Ishikawa (cell line): ENCODE data around the gene LHFPL2.

ENCODE experiments used
- CREB1 ChIP-seq: IDR thresholded peaks from 2 replicates; pipeline ENCODE4 v1.6.1; 2012; ENCODE audit warnings: low read depth
- EGR1 ChIP-seq: IDR thresholded peaks from 2 replicates; pipeline ENCODE4 v1.6.1; 2012
- FOXM1 ChIP-seq: IDR thresholded peaks from 2 replicates; pipeline ENCODE4 v1.6.1; 2012; ENCODE audit warnings: low read depth, borderline replicate concordance
- NFIC ChIP-seq: IDR thresholded peaks from 2 replicates; pipeline ENCODE4 v1.6.1; 2012
- RAD21 ChIP-seq: IDR thresholded peaks from 2 replicates; pipeline ENCODE4 v1.6.1; 2012; ENCODE audit warnings: low read depth
- REST ChIP-seq: IDR thresholded peaks from 2 replicates; pipeline ENCODE4 v1.6.1; 2012; ENCODE audit warnings: low read depth, mild to moderate bottlenecking
- TCF12 ChIP-seq: IDR thresholded peaks from 2 replicates; pipeline ENCODE4 v1.6.1; 2012; ENCODE audit warnings: low read depth
- TEAD4 ChIP-seq: IDR thresholded peaks from 2 replicates; pipeline ENCODE4 v1.6.1; 2012
- USF1 ChIP-seq: IDR thresholded peaks from 2 replicates; pipeline ENCODE4 v1.6.1; 2012
- YY1 ChIP-seq: IDR thresholded peaks from 2 replicates; pipeline ENCODE4 v1.6.1; 2012; ENCODE audit warnings: low read depth
- TF ChIP-seq, protein P1 (sequence below): IDR thresholded peaks from 2 replicates; pipeline ENCODE4 v1.6.1; 2012

DNA sequence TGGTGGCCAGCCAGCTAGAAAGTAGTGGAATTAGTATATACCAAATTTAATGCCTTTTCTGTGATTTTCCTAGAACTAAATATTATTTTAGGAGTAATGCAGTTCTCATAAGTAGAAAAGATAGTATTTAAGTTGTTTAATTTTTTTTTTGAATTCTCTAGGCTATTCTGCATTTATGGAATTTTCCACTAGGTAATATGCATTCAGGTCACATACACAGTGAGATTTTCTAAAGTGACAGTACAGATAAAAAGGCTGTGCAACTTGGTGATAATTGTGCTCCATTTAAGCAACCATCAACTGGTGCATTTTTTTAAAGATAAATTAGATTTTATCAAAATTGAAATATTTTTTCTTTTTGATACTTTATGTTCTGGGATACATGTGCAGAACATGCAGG is 176.7 kb downstream of the LHFPL2 start:
- TF ChIP-seq RAD21 (no peak), YY1 (no peak), CREB1 (no peak), TEAD4 (no peak), USF1 (no peak), EGR1 (no peak), REST (no peak), FOXM1 (no peak), NFIC (no peak), TCF12 (no peak)
- TF ChIP-seq, protein P1, sequence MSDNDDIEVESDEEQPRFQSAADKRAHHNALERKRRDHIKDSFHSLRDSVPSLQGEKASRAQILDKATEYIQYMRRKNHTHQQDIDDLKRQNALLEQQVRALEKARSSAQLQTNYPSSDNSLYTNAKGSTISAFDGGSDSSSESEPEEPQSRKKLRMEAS, result no peak
